22Rv1 (cell line): ENCODE results near the gene LAMB4.

Experiments used
- CTCF ChIP-seq: fragments of 450-650 bp; IDR thresholded peaks from 2 replicates; pipeline ENCODE4 v1.5.1; 2017; ENCODE audit warnings: mild to moderate bottlenecking
- ZFX ChIP-seq: fragments of 450-650 bp; IDR thresholded peaks from 2 replicates; pipeline ENCODE4 v1.6.1; 2017; ENCODE audit warnings: antibody characterized with exemption, borderline replicate concordance

GRCh38 chr7:108138911-108139310 is 8.8 kb upstream of the LAMB4 start:
- TF ChIP-seq CTCF (no peak), ZFX (no peak)
